Left lobe of liver (tissue), 2 donors: ENCODE measurements around the gene CABLES2. TPM values are rescaled to one million over a fixed set of nuclear protein-coding genes. Genes with fewer than 3 reads are reported as not detected.

Experiments
- ATAC-seq: fragments of 200-7000 bp; cut with Tn5 transposase; one replicate; pipeline ENCODE4 v1.9.1; 2020; ENCODE audit warnings: mild to moderate bottlenecking, moderate library complexity
- DNase-seq: peaks from one replicate; pipeline ENCODE4 v3.0.0-alpha.2; 2020; ENCODE audit warnings: low spot score
- total RNA-seq: library from RNA; stranded (reverse); gene quantifications from one replicate; pipeline ENCODE4 v1.2.1, GENCODE V29; 2021
- donor health status: DM: no; HTN: no; CAD: no; lungs with moderate emphysema.
- donor health status: DM: no; HTN: yes; CAD: no.

CABLES2 gene
- total RNA-seq, 1 donor from 2014 or later: 1.8 TPM

- DNase-seq: peak; percentile 89
- ATAC-seq: peak; percentile 75
Measured at GRCh38 chr20:62391165-62392076, 15.7 kb downstream of the CABLES2 start.

- ATAC-seq (peak; percentile 1), DNase-seq (no peak)
Measured at GRCh38 chr20:62390317-62391164, 16.5 kb downstream of the CABLES2 start.

- ATAC-seq (no peak), DNase-seq (no peak)
Measured at GRCh38 chr20:62389601-62390087, 17.4 kb downstream of the CABLES2 start.

- no peak for DNase-seq
- no peak for ATAC-seq
Measured at GRCh38 chr20:62388839-62389600, 18.1 kb downstream of the CABLES2 start.

GRCh38 chr20:62387933-62388635 is 19.0 kb downstream of the CABLES2 start:
- no peak for ATAC-seq

GRCh38 chr20:62387219-62387913 is 19.7 kb downstream of the CABLES2 start:
- ATAC-seq (no peak), DNase-seq (no peak)

More at GRCh38 chr20:62387933-62388635, 19.0 kb downstream of the CABLES2 start:
- no peak for DNase-seq

- peak; percentile 93 for DNase-seq
- peak; percentile 85 for ATAC-seq
Measured at GRCh38 chr20:62386383-62387218, 20.5 kb downstream of the CABLES2 start, which contains the start of gene RPS21. Gene RPS21, plus strand, starts transcription at chr20:62387103. Its CDS starts 236 bp downstream, at chr20:62387339.

- peak; percentile 78 for DNase-seq
- peak; percentile 80 for ATAC-seq
Measured at GRCh38 chr20:62382306-62383198, 24.5 kb downstream of the CABLES2 start.

- no peak for ATAC-seq
- no peak for DNase-seq
Measured at GRCh38 chr20:62381842-62382241, 25.2 kb downstream of the CABLES2 start.

- DNase-seq (no peak), ATAC-seq (no peak)
Measured at GRCh38 chr20:62381202-62381797, 25.8 kb downstream of the CABLES2 start.

GRCh38 chr20:62378215-62378614 is 28.9 kb downstream of the CABLES2 start:
- ATAC-seq (no peak), DNase-seq (no peak)

GRCh38 chr20:62377615-62378178 is 29.4 kb downstream of the CABLES2 start:
- DNase-seq: no peak
- peak; percentile 21 for ATAC-seq

GRCh38 chr20:62377064-62377461 is 30.0 kb downstream of the CABLES2 start:
- no peak for DNase-seq
- ATAC-seq: no peak

GRCh38 chr20:62376112-62377063 is 30.7 kb downstream of the CABLES2 start:
- ATAC-seq (peak; percentile 91), DNase-seq (peak; percentile 80)

- DNase-seq: no peak
- no peak for ATAC-seq
Measured at GRCh38 chr20:62374331-62375152, 32.5 kb downstream of the CABLES2 start.
